B cell (primary cell): ENCODE results near the gene SCART1. TPM values are rescaled to one million over a fixed set of nuclear protein-coding genes. Genes with fewer than 3 reads are reported as not detected.

Source experiments
- ATAC-seq: fragments of 200-7000 bp; cut with Tn5 transposase; one replicate; pipeline ENCODE4 v1.10.0; 2021; ENCODE audit warnings: low read depth, mild to moderate bottlenecking, moderate number of reproducible peaks, moderate library complexity
- CTCF ChIA-PET: fragments of 350-600 bp; sonication (Branson Sonifier 250); formaldehyde crosslinking; loops from one replicate; lab custom pipeline; 2021; ENCODE audit warnings: antibody characterized with exemption, inconsistent platforms; lab: Charles Lee
- POLR2A ChIA-PET: fragments of 350-600 bp; sonication (Branson Sonifier 250); formaldehyde crosslinking; loops from one replicate; lab custom pipeline; 2021; ENCODE audit warnings: antibody characterized with exemption; lab: Charles Lee
- DNase-seq: peaks from one replicate; pipeline ENCODE4 v3.0.0; 2013
- H2AFZ ChIP-seq: 2 replicates; pipeline ENCODE4 v1.6.1; 2012; ENCODE audit warnings: mild to moderate bottlenecking, low read depth, low read length; ENCODE audit not compliant: insufficient read depth, poor library complexity, severe bottlenecking
- H3K27ac ChIP-seq, 2 donors: 1 replicate in 1 of 2; 2 replicates in 1 of 2; pipeline ENCODE4 v1.5.1; 2012 to 2013; ENCODE audit warnings: low read length in 2 of 2, mild to moderate bottlenecking in 2 of 2, moderate library complexity in 1 of 2
- H3K27me3 ChIP-seq, 4 experiments: fragments of 200-600 bp in 1 of 4; sonication (generic) in 1 of 4; replicated peaks in 1 of 4; 1 replicate in 2 of 4; 2 replicates in 2 of 4; pipeline versions ENCODE4 v1.6.1 to v1.7.0; 2013 to 2016; ENCODE audit warnings: low read length in 3 of 4, mild to moderate bottlenecking in 2 of 4, mixed read lengths in 1 of 4, moderate library complexity in 1 of 4; ENCODE audit not compliant: insufficient read depth in 4 of 4, control insufficient read depth in 3 of 4; ENCODE audit errors: control extremely low read depth in 1 of 4
- H3K36me3 ChIP-seq, 2 experiments: replicated peaks in 1 of 2; 1 replicate in 1 of 2; 2 replicates in 1 of 2; pipeline versions ENCODE4 v1.6.1 to v1.7.1; 2013; ENCODE audit warnings: low read length in 1 of 2; ENCODE audit not compliant: insufficient read depth in 2 of 2, control insufficient read depth in 1 of 2; ENCODE audit errors: control extremely low read depth in 1 of 2, extremely low read depth in 1 of 2
- H3K4me1 ChIP-seq, 2 donors: fragments of 200-600 bp in 1 of 2; sonication (generic) in 1 of 2; 1 replicate in 1 of 2; 2 replicates in 1 of 2; pipeline versions ENCODE4 v1.5.1 to v1.6.1; 2013 to 2017; ENCODE audit warnings: low read length in 2 of 2; ENCODE audit not compliant: control insufficient read depth in 2 of 2, insufficient read depth in 2 of 2
- H3K4me2 ChIP-seq: replicated peaks from 2 replicates; pipeline ENCODE3; 2012; ENCODE audit warnings: mild to moderate bottlenecking, low read depth, low read length; ENCODE audit not compliant: poor library complexity, severe bottlenecking
- H3K4me3 ChIP-seq, 5 experiments: fragments of 200-600 bp in 1 of 5; sonication (generic) in 1 of 5; 1 replicate in 3 of 5; 2 replicates in 2 of 5; pipeline versions ENCODE4 v1.5.1 to v1.7.0; 2011 to 2016; ENCODE audit warnings: low read length in 4 of 5, mild to moderate bottlenecking in 4 of 5, low read depth in 2 of 5, control low read depth in 1 of 5, moderate library complexity in 1 of 5; ENCODE audit not compliant: insufficient read depth in 1 of 5; ENCODE audit errors: control extremely low read depth in 1 of 5, extremely low read depth in 1 of 5
- H3K79me2 ChIP-seq: fragments of 200-600 bp; sonication (generic); one replicate; pipeline ENCODE4 v1.6.0; 2016; ENCODE audit warnings: low read length; ENCODE audit not compliant: control insufficient read depth, insufficient read depth
- H3K9ac ChIP-seq: fragments of 200-600 bp; sonication (generic); 2 replicates; pipeline ENCODE4 v1.6.1; 2017; ENCODE audit warnings: mild to moderate bottlenecking, low read length, moderate library complexity
- H3K9me3 ChIP-seq, 3 donors: one replicate each; pipeline versions ENCODE4 v1.6.1 to v1.7.1; 2013; ENCODE audit warnings: low read length in 2 of 3; ENCODE audit not compliant: control insufficient read depth in 2 of 3, insufficient read depth in 1 of 3; ENCODE audit errors: control extremely low read depth in 1 of 3
- H4K20me1 ChIP-seq: 2 replicates; pipeline ENCODE4 v1.6.0; 2012; ENCODE audit warnings: mild to moderate bottlenecking, low read length; ENCODE audit not compliant: insufficient read depth, control insufficient read depth, poor library complexity, severe bottlenecking
- H3K27ac Mint-ChIP-seq: one replicate; pipeline ENCODE4 v1.8.0; 2021; ENCODE audit warnings: mixed read lengths
- H3K27me3 Mint-ChIP-seq: one replicate; pipeline ENCODE4 v1.8.0; 2021; ENCODE audit warnings: mixed read lengths
- H3K4me1 Mint-ChIP-seq: one replicate; pipeline ENCODE4 v1.8.0; 2021; ENCODE audit warnings: mixed read lengths
- H3K4me3 Mint-ChIP-seq: one replicate; pipeline ENCODE4 v1.8.0; 2021; ENCODE audit warnings: mixed read lengths
- H3K9me3 Mint-ChIP-seq: one replicate; pipeline ENCODE4 v1.8.0; 2022; ENCODE audit warnings: mixed read lengths; ENCODE audit not compliant: insufficient read depth
- EZH2 ChIP-seq: IDR thresholded peaks from 2 replicates; pipeline ENCODE4 v1.6.1; 2012; ENCODE audit warnings: borderline replicate concordance, low read depth, mild to moderate bottlenecking, moderate library complexity, low read length; ENCODE audit not compliant: insufficient read depth, poor library complexity, severe bottlenecking
- WGBS: methylation state at CpG from one replicate; pipeline ENCODE4 v1.1.5; 2013; ENCODE audit warnings: missing lambda C conversion rate; ENCODE audit not compliant: insufficient coverage; 5-methylcytosine and 5-hydroxymethylcytosine counted together
- intact Hi-C: fragments of 100-400 bp; cut with micrococcal nuclease; formaldehyde crosslinking; loops from one replicate; pipeline ENCODE4 v1.10.0; 2022
- polyA plus RNA-seq: library from polyadenylated mRNA; depleted of rRNA; stranded (reverse); fragments of >200 nt; gene quantifications from 2 replicates; pipeline ENCODE4 v1.2.3, GENCODE V29; 2012
- total RNA-seq, 2 donors: library from RNA; stranded (reverse); fragments of 120-200 nt in 1 of 2; gene quantifications; 1 replicate in 1 of 2; 2 replicates in 1 of 2; pipeline versions ENCODE4 v1.2.3 to v1.2.4, GENCODE V29; 2013 to 2022
- TF ChIP-seq, protein P1 (sequence below): fragments of 200-600 bp; IDR thresholded peaks from one replicate; pipeline ENCODE4 v1.8.0; 2022; ENCODE audit warnings: antibody characterized with exemption, mild to moderate bottlenecking

SCART1 gene
- total and polyA plus RNA-seq, 2 donors (not counting 1 experiment from before 2014, with no cell fraction given): 4.1 to 4.7 TPM

DNA sequence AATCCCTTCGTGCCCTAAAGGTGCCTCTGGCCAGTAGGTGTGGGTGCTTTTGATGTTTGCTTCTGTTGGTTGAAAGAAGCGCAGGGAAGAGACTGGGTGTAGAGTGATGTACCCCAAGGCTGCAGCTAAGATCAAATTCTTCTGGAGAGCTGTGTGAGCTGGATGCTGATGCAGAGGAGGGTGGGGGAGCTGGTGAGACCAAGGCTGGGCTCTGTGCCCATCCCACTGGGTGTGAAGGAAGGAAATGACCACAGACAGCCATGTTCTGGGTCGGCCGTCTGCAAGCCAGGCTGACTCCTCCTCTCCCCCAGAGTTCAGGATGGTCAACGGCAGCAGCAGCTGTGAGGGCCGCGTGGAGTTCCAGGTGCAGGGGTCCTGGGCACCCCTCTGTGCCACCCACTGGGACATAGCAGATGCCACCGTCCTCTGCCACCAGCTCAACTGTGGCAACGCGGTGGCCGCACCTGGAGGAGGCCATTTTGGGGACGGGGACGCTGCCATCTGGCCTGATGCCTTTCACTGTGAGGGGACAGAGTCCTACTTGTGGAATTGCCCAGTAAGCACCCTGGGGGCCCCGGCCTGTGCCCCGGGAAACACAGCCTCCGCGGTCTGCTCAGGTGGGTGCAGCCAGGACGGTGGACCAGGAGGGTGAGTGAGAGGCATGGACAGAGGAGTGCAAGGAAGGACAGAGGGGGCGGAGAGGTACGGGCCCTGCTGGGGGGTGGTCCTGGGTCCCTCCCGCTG lies 5.1 kb downstream of the SCART1 start:
- Mint-ChIP-seq H3K27me3 (no peaks in the 10 kb centered on the region), H3K9me3 (no peaks in the 10 kb centered on the region), H3K27ac (no peak overlapping the region), H3K4me3 (no peak overlapping the region), H3K4me1 (no peaks in the 10 kb centered on the region)
- ATAC-seq (no peak), DNase-seq (no peak)
- CTCF ChIA-PET: no interaction called here
- H3K79me2 ChIP-seq: no peaks in the 10 kb centered on the region
- no peaks in the 10 kb centered on the region for H3K4me1 ChIP-seq
- H3K36me3 ChIP-seq: no peaks in the 10 kb centered on the region
- no peak overlapping the region for H3K4me3 ChIP-seq
- peaks cover 0 to 10% (median 0%) of the 10 kb centered on the region in 3 donors for H3K9me3 ChIP-seq
- no peak overlapping the region for H3K9ac ChIP-seq
- no peak overlapping the region for H3K27ac ChIP-seq
- intact Hi-C loops: no loop called here
- POLR2A ChIA-PET: no interaction called here
- H3K4me2 ChIP-seq: no peak overlapping the region
- H3K27me3 ChIP-seq: no peaks in the 10 kb centered on the region
- H4K20me1 ChIP-seq: no peaks in the 10 kb centered on the region
- TF ChIP-seq, protein P1, sequence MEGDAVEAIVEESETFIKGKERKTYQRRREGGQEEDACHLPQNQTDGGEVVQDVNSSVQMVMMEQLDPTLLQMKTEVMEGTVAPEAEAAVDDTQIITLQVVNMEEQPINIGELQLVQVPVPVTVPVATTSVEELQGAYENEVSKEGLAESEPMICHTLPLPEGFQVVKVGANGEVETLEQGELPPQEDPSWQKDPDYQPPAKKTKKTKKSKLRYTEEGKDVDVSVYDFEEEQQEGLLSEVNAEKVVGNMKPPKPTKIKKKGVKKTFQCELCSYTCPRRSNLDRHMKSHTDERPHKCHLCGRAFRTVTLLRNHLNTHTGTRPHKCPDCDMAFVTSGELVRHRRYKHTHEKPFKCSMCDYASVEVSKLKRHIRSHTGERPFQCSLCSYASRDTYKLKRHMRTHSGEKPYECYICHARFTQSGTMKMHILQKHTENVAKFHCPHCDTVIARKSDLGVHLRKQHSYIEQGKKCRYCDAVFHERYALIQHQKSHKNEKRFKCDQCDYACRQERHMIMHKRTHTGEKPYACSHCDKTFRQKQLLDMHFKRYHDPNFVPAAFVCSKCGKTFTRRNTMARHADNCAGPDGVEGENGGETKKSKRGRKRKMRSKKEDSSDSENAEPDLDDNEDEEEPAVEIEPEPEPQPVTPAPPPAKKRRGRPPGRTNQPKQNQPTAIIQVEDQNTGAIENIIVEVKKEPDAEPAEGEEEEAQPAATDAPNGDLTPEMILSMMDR: no peak
- no peak for TF ChIP-seq EZH2
- H2AFZ ChIP-seq: no peak overlapping the region
- 87% methylated on average over 20 of the region's 21 CpGs for WGBS

GRCh38 chr10:133459454-133460207 lies 5.9 kb downstream of the SCART1 start:
- H3K9me3 Mint-ChIP-seq: no peaks in the 10 kb centered on the region
- ATAC-seq: no peak
- Histone ChIP-seq H3K36me3 (no peaks in the 10 kb centered on the region), H3K4me1 (no peaks in the 10 kb centered on the region), H3K79me2 (no peaks in the 10 kb centered on the region), H3K9ac (no peak overlapping the region), H3K27ac (no peak overlapping the region), H3K4me3 (no peak overlapping the region), H2AFZ (no peak overlapping the region), H4K20me1 (no peaks in the 10 kb centered on the region), H3K4me2 (no peak overlapping the region), H3K27me3 (no peaks in the 10 kb centered on the region), H3K9me3 (peaks cover 0 to 10% (median 0%) of the 10 kb centered on the region in 3 donors)
- intact Hi-C loops: no loop called here
- no peaks in the 10 kb centered on the region for H3K27me3 Mint-ChIP-seq
- no peaks in the 10 kb centered on the region for H3K4me1 Mint-ChIP-seq
- no peak for TF ChIP-seq EZH2
- TF ChIP-seq, protein P1: no peak
- POLR2A ChIA-PET: no interaction called here
- CTCF ChIA-PET: no interaction called here
- 84% methylated on average over 77 of the region's 81 CpGs for WGBS
- no peak for DNase-seq
- H3K4me3 Mint-ChIP-seq: no peak overlapping the region
- H3K27ac Mint-ChIP-seq: no peak overlapping the region
